ENCODE data around the gene TMEM131. TPM values are rescaled to one million over a fixed set of nuclear protein-coding genes. Genes with fewer than 3 reads are reported as not detected.

Gene TMEM131
- total and polyA plus RNA-seq, 2 experiments from 2014 or later = 9.2 to 22.7 TPM

DNA sequence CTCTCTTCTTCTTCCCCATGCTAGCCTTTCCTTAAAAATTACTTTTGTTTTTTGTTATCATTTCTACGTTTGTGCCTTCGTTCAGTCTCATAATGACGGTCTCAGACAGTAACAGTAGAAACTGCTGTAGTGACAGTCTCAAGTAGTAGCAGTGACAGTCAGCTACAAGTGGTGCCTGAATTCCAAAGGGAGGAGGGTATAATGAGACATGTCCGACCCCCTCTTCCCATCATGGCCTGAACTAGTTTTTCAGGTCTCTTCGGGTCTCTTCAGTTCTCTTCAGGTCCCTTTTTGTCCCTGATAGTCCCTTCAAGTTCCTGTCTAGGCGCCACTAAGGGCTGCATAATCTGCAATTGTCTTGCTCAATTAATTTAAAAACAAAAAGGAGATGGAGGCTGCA, 12.6 kb downstream of the TMEM131 start:
- DNase-seq (ENCODE audit: low spot score) = peak; percentile 21
- ATAC-seq = peak; percentile 45
- Mint-ChIP-seq H3K4me1 (peaks cover 11% of the 10 kb centered on the region; the same call in 2 of the 3 replicates), H3K27me3 (ENCODE audit: insufficient read depth, low read depth, poor library complexity) (no peaks in the 10 kb centered on the region), H3K4me3 (no peak overlapping the region), H3K9me3 (peaks cover 13% of the 10 kb centered on the region), H3K27ac (no peak overlapping the region), H3K36me3 (ENCODE audit: low read depth) (peaks cover 19% of the 10 kb centered on the region)
- no peaks in the 10 kb centered on the region for H3K9me2 ChIP-seq (ENCODE audit: insufficient read depth)
- no peaks in the 10 kb centered on the region; the same call in 1 of the 2 replicates for H4K20me1 ChIP-seq (replicated peaks; ENCODE audit: insufficient read depth)
- no peak overlapping the region for H3K4me2 ChIP-seq
- H3K4me1 ChIP-seq (ENCODE audit: insufficient read depth) = peaks cover 14% of the 10 kb centered on the region
- H3K27me3 ChIP-seq (ENCODE audit: insufficient read depth) = no peaks in the 10 kb centered on the region
- TF ChIP-seq, protein P1, sequence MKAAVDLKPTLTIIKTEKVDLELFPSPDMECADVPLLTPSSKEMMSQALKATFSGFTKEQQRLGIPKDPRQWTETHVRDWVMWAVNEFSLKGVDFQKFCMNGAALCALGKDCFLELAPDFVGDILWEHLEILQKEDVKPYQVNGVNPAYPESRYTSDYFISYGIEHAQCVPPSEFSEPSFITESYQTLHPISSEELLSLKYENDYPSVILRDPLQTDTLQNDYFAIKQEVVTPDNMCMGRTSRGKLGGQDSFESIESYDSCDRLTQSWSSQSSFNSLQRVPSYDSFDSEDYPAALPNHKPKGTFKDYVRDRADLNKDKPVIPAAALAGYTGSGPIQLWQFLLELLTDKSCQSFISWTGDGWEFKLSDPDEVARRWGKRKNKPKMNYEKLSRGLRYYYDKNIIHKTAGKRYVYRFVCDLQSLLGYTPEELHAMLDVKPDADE (IDR thresholded peaks at IDR 0.05) = no peak
- TF ChIP-seq REST (IDR thresholded peaks at IDR 0.05; ENCODE audit: unreplicated experiment) (no peak), CREB1 (CRISPR knock-in tag; IDR thresholded peaks at IDR 0.05; ENCODE audit: low read depth) (no peak), EZH2phosphoT487 (IDR thresholded peaks at IDR 0.05; ENCODE audit: unreplicated experiment) (no peak), ZNF331 (CRISPR knock-in tag; IDR thresholded peaks at IDR 0.05; ENCODE audit: low read depth) (no peak), NANOG (IDR thresholded peaks at IDR 0.05; ENCODE audit: borderline replicate concordance) (no peak), ZNF114 (CRISPR knock-in tag; IDR thresholded peaks at IDR 0.05) (no peak), JUNB (IDR thresholded peaks at IDR 0.05; ENCODE audit: unreplicated experiment) (no peak), STAT1 (IDR thresholded peaks at IDR 0.05; ENCODE audit: unreplicated experiment) (no peak), EZH2 (IDR thresholded peaks at IDR 0.05; ENCODE audit: low read depth, unreplicated experiment) (no peak), POLR2AphosphoS5 (IDR thresholded peaks at IDR 0.05; ENCODE audit: low read depth) (no peak)
- TF ChIP-seq, protein P2, sequence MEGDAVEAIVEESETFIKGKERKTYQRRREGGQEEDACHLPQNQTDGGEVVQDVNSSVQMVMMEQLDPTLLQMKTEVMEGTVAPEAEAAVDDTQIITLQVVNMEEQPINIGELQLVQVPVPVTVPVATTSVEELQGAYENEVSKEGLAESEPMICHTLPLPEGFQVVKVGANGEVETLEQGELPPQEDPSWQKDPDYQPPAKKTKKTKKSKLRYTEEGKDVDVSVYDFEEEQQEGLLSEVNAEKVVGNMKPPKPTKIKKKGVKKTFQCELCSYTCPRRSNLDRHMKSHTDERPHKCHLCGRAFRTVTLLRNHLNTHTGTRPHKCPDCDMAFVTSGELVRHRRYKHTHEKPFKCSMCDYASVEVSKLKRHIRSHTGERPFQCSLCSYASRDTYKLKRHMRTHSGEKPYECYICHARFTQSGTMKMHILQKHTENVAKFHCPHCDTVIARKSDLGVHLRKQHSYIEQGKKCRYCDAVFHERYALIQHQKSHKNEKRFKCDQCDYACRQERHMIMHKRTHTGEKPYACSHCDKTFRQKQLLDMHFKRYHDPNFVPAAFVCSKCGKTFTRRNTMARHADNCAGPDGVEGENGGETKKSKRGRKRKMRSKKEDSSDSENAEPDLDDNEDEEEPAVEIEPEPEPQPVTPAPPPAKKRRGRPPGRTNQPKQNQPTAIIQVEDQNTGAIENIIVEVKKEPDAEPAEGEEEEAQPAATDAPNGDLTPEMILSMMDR (conservative IDR thresholded peaks at IDR 0.05; ENCODE audit: low read depth in 2 of 2) = no peak
- TF ChIP-seq, protein P3, sequence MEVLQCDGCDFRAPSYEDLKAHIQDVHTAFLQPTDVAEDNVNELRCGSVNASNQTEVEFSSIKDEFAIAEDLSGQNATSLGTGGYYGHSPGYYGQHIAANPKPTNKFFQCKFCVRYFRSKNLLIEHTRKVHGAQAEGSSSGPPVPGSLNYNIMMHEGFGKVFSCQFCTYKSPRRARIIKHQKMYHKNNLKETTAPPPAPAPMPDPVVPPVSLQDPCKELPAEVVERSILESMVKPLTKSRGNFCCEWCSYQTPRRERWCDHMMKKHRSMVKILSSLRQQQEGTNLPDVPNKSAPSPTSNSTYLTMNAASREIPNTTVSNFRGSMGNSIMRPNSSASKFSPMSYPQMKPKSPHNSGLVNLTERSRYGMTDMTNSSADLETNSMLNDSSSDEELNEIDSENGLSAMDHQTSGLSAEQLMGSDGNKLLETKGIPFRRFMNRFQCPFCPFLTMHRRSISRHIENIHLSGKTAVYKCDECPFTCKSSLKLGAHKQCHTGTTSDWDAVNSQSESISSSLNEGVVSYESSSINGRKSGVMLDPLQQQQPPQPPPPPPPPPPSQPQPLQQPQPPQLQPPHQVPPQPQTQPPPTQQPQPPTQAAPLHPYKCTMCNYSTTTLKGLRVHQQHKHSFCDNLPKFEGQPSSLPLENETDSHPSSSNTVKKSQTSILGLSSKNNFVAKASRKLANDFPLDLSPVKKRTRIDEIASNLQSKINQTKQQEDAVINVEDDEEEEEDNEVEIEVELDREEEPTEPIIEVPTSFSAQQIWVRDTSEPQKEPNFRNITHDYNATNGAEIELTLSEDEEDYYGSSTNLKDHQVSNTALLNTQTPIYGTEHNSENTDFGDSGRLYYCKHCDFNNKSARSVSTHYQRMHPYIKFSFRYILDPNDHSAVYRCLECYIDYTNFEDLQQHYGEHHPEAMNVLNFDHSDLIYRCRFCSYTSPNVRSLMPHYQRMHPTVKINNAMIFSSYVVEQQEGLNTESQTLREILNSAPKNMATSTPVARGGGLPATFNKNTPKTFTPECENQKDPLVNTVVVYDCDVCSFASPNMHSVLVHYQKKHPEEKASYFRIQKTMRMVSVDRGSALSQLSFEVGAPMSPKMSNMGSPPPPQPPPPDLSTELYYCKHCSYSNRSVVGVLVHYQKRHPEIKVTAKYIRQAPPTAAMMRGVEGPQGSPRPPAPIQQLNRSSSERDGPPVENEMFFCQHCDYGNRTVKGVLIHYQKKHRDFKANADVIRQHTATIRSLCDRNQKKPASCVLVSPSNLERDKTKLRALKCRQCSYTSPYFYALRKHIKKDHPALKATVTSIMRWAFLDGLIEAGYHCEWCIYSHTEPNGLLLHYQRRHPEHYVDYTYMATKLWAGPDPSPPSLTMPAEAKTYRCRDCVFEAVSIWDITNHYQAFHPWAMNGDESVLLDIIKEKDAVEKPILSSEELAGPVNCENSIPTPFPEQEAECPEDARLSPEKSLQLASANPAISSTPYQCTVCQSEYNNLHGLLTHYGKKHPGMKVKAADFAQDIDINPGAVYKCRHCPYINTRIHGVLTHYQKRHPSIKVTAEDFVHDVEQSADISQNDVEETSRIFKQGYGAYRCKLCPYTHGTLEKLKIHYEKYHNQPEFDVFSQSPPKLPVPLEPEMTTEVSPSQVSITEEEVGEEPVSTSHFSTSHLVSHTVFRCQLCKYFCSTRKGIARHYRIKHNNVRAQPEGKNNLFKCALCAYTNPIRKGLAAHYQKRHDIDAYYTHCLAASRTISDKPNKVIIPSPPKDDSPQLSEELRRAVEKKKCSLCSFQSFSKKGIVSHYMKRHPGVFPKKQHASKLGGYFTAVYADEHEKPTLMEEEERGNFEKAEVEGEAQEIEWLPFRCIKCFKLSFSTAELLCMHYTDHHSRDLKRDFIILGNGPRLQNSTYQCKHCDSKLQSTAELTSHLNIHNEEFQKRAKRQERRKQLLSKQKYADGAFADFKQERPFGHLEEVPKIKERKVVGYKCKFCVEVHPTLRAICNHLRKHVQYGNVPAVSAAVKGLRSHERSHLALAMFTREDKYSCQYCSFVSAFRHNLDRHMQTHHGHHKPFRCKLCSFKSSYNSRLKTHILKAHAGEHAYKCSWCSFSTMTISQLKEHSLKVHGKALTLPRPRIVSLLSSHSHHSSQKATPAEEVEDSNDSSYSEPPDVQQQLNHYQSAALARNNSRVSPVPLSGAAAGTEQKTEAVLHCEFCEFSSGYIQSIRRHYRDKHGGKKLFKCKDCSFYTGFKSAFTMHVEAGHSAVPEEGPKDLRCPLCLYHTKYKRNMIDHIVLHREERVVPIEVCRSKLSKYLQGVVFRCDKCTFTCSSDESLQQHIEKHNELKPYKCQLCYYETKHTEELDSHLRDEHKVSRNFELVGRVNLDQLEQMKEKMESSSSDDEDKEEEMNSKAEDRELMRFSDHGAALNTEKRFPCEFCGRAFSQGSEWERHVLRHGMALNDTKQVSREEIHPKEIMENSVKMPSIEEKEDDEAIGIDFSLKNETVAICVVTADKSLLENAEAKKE (CRISPR knock-in tag; IDR thresholded peaks at IDR 0.05) = no peak
- no peaks in the 10 kb centered on the region for H3K36me3 ChIP-seq (ENCODE audit: insufficient read depth)
- no peak overlapping the region for H3K4me3 ChIP-seq
- no peak overlapping the region for H2AFZ ChIP-seq
- H3F3A ChIP-seq (replicated peaks; ENCODE audit: low read depth) = no peaks in the 10 kb centered on the region
- no peak overlapping the region for H3K27ac ChIP-seq (ENCODE audit: low read depth)
- H3K79me2 ChIP-seq (replicated peaks; ENCODE audit: insufficient read depth) = peaks cover 84% of the 10 kb centered on the region
